AG04449 (cell line): ENCODE measurements around the gene TM9SF2.

Source experiments
- CTCF ChIA-PET: fragments of 350-600 bp; formaldehyde crosslinking; extraction: SDS; loops from one replicate; lab custom pipeline; 2021; ENCODE audit warnings: antibody characterized with exemption; lab: Yijun Ruan, JAX
- POLR2A ChIA-PET: fragments of 400-600, 350-600 bp; formaldehyde crosslinking; extraction: SDS; loops from one replicate; lab custom pipeline; 2020; ENCODE audit warnings: antibody characterized with exemption, inconsistent platforms; lab: Yijun Ruan, JAX
- DNase-seq: peaks from one replicate; pipeline ENCODE4 v3.0.0-alpha.2; 2010; ENCODE audit warnings: low read depth, low spot score
- H3K4me3 ChIP-seq: 2 replicates; pipeline ENCODE4 v1.5.1; 2011; ENCODE audit warnings: low read depth, mild to moderate bottlenecking, control low read depth, low read length
- CTCF ChIP-seq: IDR thresholded peaks from one replicate; pipeline ENCODE4 v1.5.1; 2011; ENCODE audit warnings: mild to moderate bottlenecking, moderate library complexity, low read length, control low read depth, inconsistent platforms; ENCODE audit not compliant: insufficient read depth; ENCODE audit errors: missing control alignments

The TM9SF2 gene

GRCh38 chr13:99509479-99509878, 8.2 kb downstream of the TM9SF2 start:
- ChIA-PET POLR2A (no interaction called here), CTCF (interaction anchor here (0.9 to 10.1 kb wide), 2 partner anchors 68 to 73 kb away, joined by 3 to 116 read pairs; no protein-coding TSS in a partner anchor)
- no peak for TF ChIP-seq CTCF
- H3K4me3 ChIP-seq: no peak overlapping the region
- no peak for DNase-seq

GRCh38 chr13:99514801-99515200, 13.5 kb downstream of the TM9SF2 start:
- no peak overlapping the region for H3K4me3 ChIP-seq
- ChIA-PET CTCF (interaction anchor here (2.9 to 11.4 kb wide), 2 partner anchors 11 to 78 kb away, joined by 10 to 107 read pairs; partner anchors contain the start of gene TM9SF2), POLR2A (no interaction called here)
- TF ChIP-seq CTCF: no peak
- DNase-seq: no peak

GRCh38 chr13:99516153-99516929, 15.1 kb downstream of the TM9SF2 start:
- no peak for TF ChIP-seq CTCF
- no peak overlapping the region for H3K4me3 ChIP-seq
- ChIA-PET POLR2A (no interaction called here), CTCF (interaction anchor here (2.4 to 11.4 kb wide), 2 partner anchors 13 to 79 kb away, joined by 8 to 107 read pairs; partner anchors contain the start of gene TM9SF2)
- no peak for DNase-seq

GRCh38 chr13:99517577-99517976, 16.3 kb downstream of the TM9SF2 start:
- TF ChIP-seq CTCF: no peak
- POLR2A ChIA-PET: no interaction called here
- no peak overlapping the region for H3K4me3 ChIP-seq
- CTCF ChIA-PET: interaction anchor here (0.9 to 11.4 kb wide), 5 partner anchors 9 to 83 kb away, joined by 3 to 107 read pairs (median 4); partner anchors contain the start of gene TM9SF2
- DNase-seq: no peak

- no peak overlapping the region for H3K4me3 ChIP-seq
- TF ChIP-seq CTCF: no peak
- no peak for DNase-seq
- ChIA-PET POLR2A (no interaction called here), CTCF (interaction anchor here (0.9 to 11.4 kb wide), 5 partner anchors 9 to 84 kb away, joined by 3 to 107 read pairs (median 4); partner anchors contain the start of gene TM9SF2)
Measured at GRCh38 chr13:99517984-99518383, 16.7 kb downstream of the TM9SF2 start.

GRCh38 chr13:99522298-99522697, 21.0 kb downstream of the TM9SF2 start:
- H3K4me3 ChIP-seq: no peak overlapping the region
- POLR2A ChIA-PET: no interaction called here
- TF ChIP-seq CTCF: no peak
- DNase-seq: peak; percentile 61
- CTCF ChIA-PET: interaction anchor here (1.1 kb wide), 1 partner anchor 17 kb away, joined by 3 read pairs; no protein-coding TSS in a partner anchor
